ENCODE results near the gene CSF2RB.

DNA sequence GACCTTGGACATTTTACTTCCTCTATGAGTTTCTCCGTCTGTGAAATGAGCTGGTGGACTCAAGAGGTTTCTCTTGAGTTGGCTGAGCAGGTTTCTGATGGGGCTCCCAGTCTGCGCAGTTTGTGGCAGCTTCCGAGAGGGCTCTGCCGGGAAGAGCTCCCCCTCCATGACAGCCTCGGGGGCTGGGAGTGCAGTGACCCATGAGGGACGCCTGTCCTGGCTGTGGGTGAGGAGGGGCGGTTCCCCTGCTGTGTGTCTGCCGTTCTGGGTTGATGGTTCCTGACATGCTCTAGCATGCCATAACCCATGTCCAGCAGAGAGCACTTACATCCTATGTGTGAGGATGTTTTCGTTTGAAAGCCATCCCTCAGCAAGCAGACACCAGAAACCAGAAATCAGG is 14.8 kb downstream of the CSF2RB start:
- TF ChIP-seq, protein P1, sequence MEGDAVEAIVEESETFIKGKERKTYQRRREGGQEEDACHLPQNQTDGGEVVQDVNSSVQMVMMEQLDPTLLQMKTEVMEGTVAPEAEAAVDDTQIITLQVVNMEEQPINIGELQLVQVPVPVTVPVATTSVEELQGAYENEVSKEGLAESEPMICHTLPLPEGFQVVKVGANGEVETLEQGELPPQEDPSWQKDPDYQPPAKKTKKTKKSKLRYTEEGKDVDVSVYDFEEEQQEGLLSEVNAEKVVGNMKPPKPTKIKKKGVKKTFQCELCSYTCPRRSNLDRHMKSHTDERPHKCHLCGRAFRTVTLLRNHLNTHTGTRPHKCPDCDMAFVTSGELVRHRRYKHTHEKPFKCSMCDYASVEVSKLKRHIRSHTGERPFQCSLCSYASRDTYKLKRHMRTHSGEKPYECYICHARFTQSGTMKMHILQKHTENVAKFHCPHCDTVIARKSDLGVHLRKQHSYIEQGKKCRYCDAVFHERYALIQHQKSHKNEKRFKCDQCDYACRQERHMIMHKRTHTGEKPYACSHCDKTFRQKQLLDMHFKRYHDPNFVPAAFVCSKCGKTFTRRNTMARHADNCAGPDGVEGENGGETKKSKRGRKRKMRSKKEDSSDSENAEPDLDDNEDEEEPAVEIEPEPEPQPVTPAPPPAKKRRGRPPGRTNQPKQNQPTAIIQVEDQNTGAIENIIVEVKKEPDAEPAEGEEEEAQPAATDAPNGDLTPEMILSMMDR (IDR thresholded peaks at IDR 0.05) = no peak
- no peak for TF ChIP-seq POLR2A (IDR thresholded peaks at IDR 0.05)

Data from right lobe of liver (tissue), 4 donors.